Mammary epithelial cell (primary cell): ENCODE results near the gene PTPRU.

Experiments used
- CTCF ChIP-seq, 2 donors: IDR thresholded peaks in 1 of 2; conservative IDR thresholded peaks in 1 of 2; 2 replicates each; pipeline ENCODE4 v1.5.1; 2011 to 2012; ENCODE audit warnings: inconsistent platforms in 2 of 2, low read length in 2 of 2, mild to moderate bottlenecking in 2 of 2, control low read depth in 1 of 2, low read depth in 1 of 2; ENCODE audit not compliant: insufficient read depth in 1 of 2; ENCODE audit errors: extremely low read depth in 1 of 2
- EZH2 ChIP-seq: IDR thresholded peaks from 2 replicates; pipeline ENCODE4 v1.6.1; 2012; ENCODE audit warnings: low read length, inconsistent platforms, borderline replicate concordance

GRCh38 chr1:29249170-29249691, 12.9 kb downstream of the PTPRU start:
- TF ChIP-seq CTCF (conservative IDR thresholded peaks at IDR 0.05 in 1 of 2, IDR thresholded peaks at IDR 0.05 in 1 of 2; ENCODE audit: extremely low read depth in 1 of 2, insufficient read depth in 1 of 2, low read depth in 1 of 2, low read length in 2 of 2) = no peak
- TF ChIP-seq EZH2 = no peak
